Psoas muscle (tissue), 8 donors: ENCODE results near the gene FOXL1. TPM values are rescaled to one million over a fixed set of nuclear protein-coding genes. Genes with fewer than 3 reads are reported as not detected.

ENCODE experiments used
- ATAC-seq, 4 donors: fragments of 200-7000 bp; cut with Tn5 transposase; one replicate each; pipeline ENCODE4 v1.9.1; 2020; ENCODE audit warnings: moderate library complexity in 3 of 4, mild to moderate bottlenecking in 2 of 4
- DNase-seq, 2 donors: peaks; one replicate each; pipeline ENCODE4 v3.0.0-alpha.2; 2020
- H3K27ac ChIP-seq: fragments of 200-600 bp; one replicate; pipeline ENCODE4 v1.8.0; 2022
- H3K27me3 ChIP-seq, 3 donors: fragments of 200-600 bp in 1 of 3; one replicate each; pipeline versions ENCODE4 v1.6.1 to v1.8.0; 2013 to 2022; ENCODE audit warnings: low read length in 2 of 3, mild to moderate bottlenecking in 2 of 3, moderate library complexity in 1 of 3; ENCODE audit not compliant: insufficient read depth in 3 of 3
- H3K36me3 ChIP-seq, 2 donors: fragments of 200-600 bp in 1 of 2; one replicate each; pipeline versions ENCODE4 v1.6.1 to v1.8.0; 2013 to 2022; ENCODE audit warnings: low read depth in 1 of 2, mild to moderate bottlenecking in 1 of 2, moderate library complexity in 1 of 2; ENCODE audit not compliant: insufficient read depth in 1 of 2
- H3K4me1 ChIP-seq: fragments of 200-600 bp; one replicate; pipeline ENCODE4 v1.8.0; 2022
- H3K4me3 ChIP-seq: fragments of 200-600 bp; one replicate; pipeline ENCODE4 v1.8.0; 2022; ENCODE audit warnings: mild to moderate bottlenecking
- H3K9me3 ChIP-seq: fragments of 200-600 bp; one replicate; pipeline ENCODE4 v1.8.0; 2022
- CTCF ChIP-seq: fragments of 200-600 bp; IDR thresholded peaks from one replicate; pipeline ENCODE4 v1.8.0; 2022; ENCODE audit warnings: antibody characterized with exemption
- WGBS, 3 donors: extraction: QIAGEN DNeasy Blood & Tissue Kit; methylation state at CpG; one replicate each; pipeline versions ENCODE4 v1.1.6 to v1.1.7; 2013; 5-methylcytosine and 5-hydroxymethylcytosine counted together
- intact Hi-C, 2 donors: fragments of 100-400 bp; cut with DNase I; formaldehyde crosslinking; loops; one replicate each; pipeline versions ENCODE4 v1.11.0 to v1.14.2; 2022
- polyA plus RNA-seq, 3 donors: library from polyadenylated mRNA; stranded (reverse); fragments of 200-250 nt; gene quantifications; one replicate each; pipeline ENCODE4 v1.2.3, GENCODE V29; 2013
- total RNA-seq, 4 donors: library from RNA; stranded (reverse); fragmentation: NEBNext Ultra II Directional in 2 of 4; extraction: Animal tissue kit (Norgen Biotek cat#: 25700) in 2 of 4; gene quantifications; one replicate each; pipeline versions ENCODE4 v1.2.1 to v1.2.4, GENCODE V29; 2021 to 2023
- donor health status: healthy with polysubstance abuse.
- donor health status: DM: no; HTN: no; CAD: no; lungs with moderate emphysema.
- donor health status: Bipolar disorder and iron deficiency.
- donor health status: healthy.
- donor health status: DM: yes; HTN: yes; CAD: no.
- donor health status: DM: no; HTN: no; CAD: no.
- donor health status: DM: no; HTN: no; CAD: no.
- donor health status: DM: yes; HTN: yes; CAD: no.

FOXL1 gene
- total and polyA plus RNA-seq, 7 donors, result 0.12 to 1.3 (median 0.22) TPM

GRCh38 chr16:86604436-86605193, 26.3 kb downstream of the FOXL1 start:
- ATAC-seq (no peak), DNase-seq (no peak)
- WGBS, 3 donors, result 75 to 79% (median 78%) methylated on average over 16 of the region's 16 CpGs
- intact Hi-C loops, result no loop called here
- no peaks in the 10 kb centered on the region for H3K9me3 ChIP-seq
- H3K27me3 ChIP-seq, result peaks cover 0 to 32% (median 4%) of the 10 kb centered on the region in 3 donors
- no peak overlapping the region for H3K4me3 ChIP-seq
- H3K4me1 ChIP-seq, result no peaks in the 10 kb centered on the region
- H3K36me3 ChIP-seq, result no peaks in the 10 kb centered on the region
- H3K27ac ChIP-seq, result no peak overlapping the region
- TF ChIP-seq CTCF, result no peak

- ATAC-seq, result no peak
- intact Hi-C loops, result no loop called here
- no peak for TF ChIP-seq CTCF
Measured at GRCh38 chr16:86605950-86606349, 27.6 kb downstream of the FOXL1 start.

GRCh38 chr16:86608301-86608747, 30.0 kb downstream of the FOXL1 start:
- peak; percentile 62 to 95 (median 85) for ATAC-seq

More at GRCh38 chr16:86605950-86606349, 27.6 kb downstream of the FOXL1 start:
- Histone ChIP-seq H3K9me3 (no peaks in the 10 kb centered on the region), H3K27ac (no peak overlapping the region), H3K27me3 (peaks cover 0 to 23% (median 4%) of the 10 kb centered on the region in 3 donors), H3K36me3 (no peaks in the 10 kb centered on the region), H3K4me3 (no peak overlapping the region), H3K4me1 (no peaks in the 10 kb centered on the region)
- no peak for DNase-seq
- 92 to 99% (median 97%) methylated on average over 3 of the region's 3 CpGs for WGBS, 3 donors

GRCh38 chr16:86609115-86609514, 30.8 kb downstream of the FOXL1 start:
- Histone ChIP-seq H3K27ac (no peak overlapping the region), H3K27me3 (peaks cover 0 to 15% (median 4%) of the 10 kb centered on the region in 3 donors), H3K4me3 (no peak overlapping the region), H3K4me1 (no peaks in the 10 kb centered on the region), H3K9me3 (no peaks in the 10 kb centered on the region), H3K36me3 (no peaks in the 10 kb centered on the region)
- TF ChIP-seq CTCF, result no peak
- WGBS, 3 donors, result 71 to 83% (median 73%) methylated on average over 6 of the region's 6 CpGs
- intact Hi-C loops, result no loop called here
- no peak for DNase-seq
- no peak for ATAC-seq

More at GRCh38 chr16:86608301-86608747, 30.0 kb downstream of the FOXL1 start:
- 23 to 38% (median 33%) methylated on average over 2 of the region's 2 CpGs for WGBS, 3 donors
- no peak for DNase-seq
- peaks cover 0 to 15% (median 4%) of the 10 kb centered on the region in 3 donors for H3K27me3 ChIP-seq
- no peaks in the 10 kb centered on the region for H3K36me3 ChIP-seq
- no peak for TF ChIP-seq CTCF
- no peaks in the 10 kb centered on the region for H3K4me1 ChIP-seq
- H3K9me3 ChIP-seq, result no peaks in the 10 kb centered on the region
- intact Hi-C loops, result no loop called here
- no peak overlapping the region for H3K27ac ChIP-seq
- H3K4me3 ChIP-seq, result no peak overlapping the region
